Measurements from ENCODE around the gene PTPA.
"Not testable (repeated sequence)": the region's sequence is repeated elsewhere in the genome, so short reads cannot be mapped to it uniquely, and the experiment has no call there.

The PTPA gene

GRCh38 chr9:129178568-129179382 lies 67.6 kb downstream of the PTPA start:
- DNase-seq, result no peak

GRCh38 chr9:129181246-129181645 lies 70.0 kb downstream of the PTPA start:
- DNase-seq, result no peak

- DNase-seq, result no peak
Observed at GRCh38 chr9:129182122-129182521, 70.9 kb downstream of the PTPA start.

GRCh38 chr9:129182625-129183494 lies 71.6 kb downstream of the PTPA start:
- no peak for DNase-seq

- no peak for DNase-seq
Observed at GRCh38 chr9:129183495-129184218, 72.4 kb downstream of the PTPA start.

GRCh38 chr9:129184219-129184524 lies 73.0 kb downstream of the PTPA start:
- no peak for DNase-seq

- no peak for DNase-seq
Observed at GRCh38 chr9:129184596-129185122, 73.4 kb downstream of the PTPA start.

GRCh38 chr9:129185402-129185801 lies 74.2 kb downstream of the PTPA start:
- no peak for DNase-seq

GRCh38 chr9:129185991-129186390 lies 74.8 kb downstream of the PTPA start:
- peak; percentile 67 for DNase-seq

GRCh38 chr9:129187042-129187441 lies 75.8 kb downstream of the PTPA start:
- DNase-seq, result no peak

GRCh38 chr9:129189971-129190370 lies 78.8 kb downstream of the PTPA start:
- not testable (repeated sequence) for DNase-seq

- no peak for DNase-seq
Observed at GRCh38 chr9:129191234-129191633, 80.0 kb downstream of the PTPA start.

- DNase-seq, result no peak
Observed at GRCh38 chr9:129193655-129194054, 82.4 kb downstream of the PTPA start.

GRCh38 chr9:129194221-129194620 lies 83.0 kb downstream of the PTPA start:
- no peak for DNase-seq

- no peak for DNase-seq
Observed at GRCh38 chr9:129195606-129196005, 84.4 kb downstream of the PTPA start.

- DNase-seq, result not testable (repeated sequence)
Observed at GRCh38 chr9:129197045-129197444, 85.8 kb downstream of the PTPA start.

- DNase-seq, result no peak
Observed at GRCh38 chr9:129197978-129198318, 86.7 kb downstream of the PTPA start.

All from activated CD4-positive, alpha-beta T cell treated with anti-CD3 and anti-CD28 coated beads, Interleukin-10, Interleukin-2, amounts not matched to agents 100 ng/mL and 50 ng/mL, durations not matched to agents 16 hours and 8 hours (primary cell).